HG02884 (cell line): ENCODE data around the gene OR1K1.

ENCODE experiments used
- ATAC-seq: cut with Tn5 transposase; IDR thresholded peaks from one replicate; pipeline ENCODE4 v1.9.1; 2021; ENCODE audit warnings: mild to moderate bottlenecking, moderate library complexity; ENCODE audit not compliant: unreplicated experiment

Gene OR1K1

GRCh38 chr9:122848256-122848943 is 48.5 kb downstream of the OR1K1 start:
- no peak for ATAC-seq
